Esophagus muscularis mucosa (tissue), 4 donors: ENCODE results near the gene TNS4.

Source experiments
- EP300 ChIP-seq: sonication (generic); formaldehyde crosslinking; IDR thresholded peaks from one replicate; pipeline ENCODE4 v1.6.1; 2017; ENCODE audit warnings: antibody characterized with exemption
- POLR2A ChIP-seq: fragments of 450-650 bp; IDR thresholded peaks from one replicate; pipeline ENCODE4 v1.6.1; 2017; ENCODE audit warnings: antibody characterized with exemption, moderate library complexity, mild to moderate bottlenecking, low read depth
- POLR2AphosphoS5 ChIP-seq, 2 donors: sonication (generic); formaldehyde crosslinking; IDR thresholded peaks; one replicate each; pipeline ENCODE4 v1.6.1; 2017; ENCODE audit warnings: antibody characterized with exemption in 2 of 2
- TF ChIP-seq, protein P1 (sequence below), 3 experiments: fragments of 200-600 bp in 2 of 3; fragments of 450-650 bp in 1 of 3; sonication (generic) in 2 of 3; IDR thresholded peaks; one replicate each; pipeline ENCODE4 v1.5.1; 2017 to 2019; ENCODE audit warnings: antibody characterized with exemption in 3 of 3, mild to moderate bottlenecking in 2 of 3, moderate library complexity in 1 of 3

DNA sequence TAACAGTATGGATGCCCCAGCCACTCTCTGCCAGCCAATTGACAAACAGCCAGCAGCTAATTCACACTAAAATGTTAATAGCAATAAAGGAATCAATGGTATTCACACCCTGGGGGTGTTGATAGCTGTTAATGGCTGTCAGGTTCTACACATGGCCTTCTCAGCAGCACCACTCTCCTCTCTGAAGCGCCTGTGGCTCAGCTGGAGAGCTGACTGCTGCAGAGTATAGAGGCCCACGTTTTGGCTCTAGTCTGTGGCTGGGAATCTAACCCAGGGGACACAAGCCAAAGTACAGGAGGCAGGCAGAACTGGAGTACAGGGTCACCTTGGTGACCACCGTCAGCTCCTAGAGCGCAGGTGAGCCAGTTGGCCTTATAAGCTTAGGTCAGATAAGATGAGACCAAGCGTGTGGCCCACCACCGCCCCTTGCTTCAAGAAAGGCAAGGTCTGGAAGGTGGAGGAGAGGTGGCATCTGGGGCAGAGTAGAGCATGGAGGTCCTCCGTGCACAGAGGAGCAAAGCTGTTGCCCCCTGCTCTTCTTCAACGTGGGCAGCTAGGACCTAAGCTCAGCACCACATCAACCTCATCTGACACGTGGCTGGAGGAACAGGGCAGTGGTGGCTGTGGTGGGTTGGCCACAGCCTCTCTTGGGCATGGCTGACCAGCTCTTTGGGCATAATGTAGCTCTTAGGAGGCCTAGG is 38.4 kb upstream of the TNS4 start:
- TF ChIP-seq, protein P1, sequence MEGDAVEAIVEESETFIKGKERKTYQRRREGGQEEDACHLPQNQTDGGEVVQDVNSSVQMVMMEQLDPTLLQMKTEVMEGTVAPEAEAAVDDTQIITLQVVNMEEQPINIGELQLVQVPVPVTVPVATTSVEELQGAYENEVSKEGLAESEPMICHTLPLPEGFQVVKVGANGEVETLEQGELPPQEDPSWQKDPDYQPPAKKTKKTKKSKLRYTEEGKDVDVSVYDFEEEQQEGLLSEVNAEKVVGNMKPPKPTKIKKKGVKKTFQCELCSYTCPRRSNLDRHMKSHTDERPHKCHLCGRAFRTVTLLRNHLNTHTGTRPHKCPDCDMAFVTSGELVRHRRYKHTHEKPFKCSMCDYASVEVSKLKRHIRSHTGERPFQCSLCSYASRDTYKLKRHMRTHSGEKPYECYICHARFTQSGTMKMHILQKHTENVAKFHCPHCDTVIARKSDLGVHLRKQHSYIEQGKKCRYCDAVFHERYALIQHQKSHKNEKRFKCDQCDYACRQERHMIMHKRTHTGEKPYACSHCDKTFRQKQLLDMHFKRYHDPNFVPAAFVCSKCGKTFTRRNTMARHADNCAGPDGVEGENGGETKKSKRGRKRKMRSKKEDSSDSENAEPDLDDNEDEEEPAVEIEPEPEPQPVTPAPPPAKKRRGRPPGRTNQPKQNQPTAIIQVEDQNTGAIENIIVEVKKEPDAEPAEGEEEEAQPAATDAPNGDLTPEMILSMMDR (IDR thresholded peaks at IDR 0.05): no peak
- TF ChIP-seq EP300 (no peak), POLR2AphosphoS5 (IDR thresholded peaks at IDR 0.05) (no peak), POLR2A (no peak)
